ENCODE data around the gene CYP8B1. TPM values are rescaled to one million over a fixed set of nuclear protein-coding genes. Genes with fewer than 3 reads are reported as not detected.
A peak's percentile ranks its signal among the peaks of the same experiment; 100 is the strongest.

CYP8B1 gene
- total and polyA plus RNA-seq, 2 of the 8 experiments (the other 6 are each of a cell fraction or from before 2014, with no cell fraction given): not detected

GRCh38 chr3:42844412-42844713, 31.3 kb downstream of the CYP8B1 start:
- no peak overlapping the region for H2AFZ ChIP-seq (ENCODE audit: low read length)
- no peak overlapping the region for H3K9ac ChIP-seq (replicated peaks in 1 of 4; ENCODE audit: extremely low read depth in 1 of 4, low read depth in 3 of 4, low read length in 3 of 4)
- peak overlapping the region; percentile 10; the same call in 1 of the 2 replicates for H2BK12ac ChIP-seq (ENCODE audit: low read depth, low read length)
- 0 out of 2 replicates have a peak overlapping the region, but pooled peaks have one; percentile 77 for H2BK5ac ChIP-seq (ENCODE audit: low read depth, low read length)
- H3K4me3 ChIP-seq (ENCODE audit: extremely low read depth in 1 of 4, insufficient read depth in 2 of 4, low read depth in 3 of 4, low read length in 4 of 4): no peak overlapping the region
- H3K23ac ChIP-seq (ENCODE audit: insufficient read length): no peak overlapping the region
- ChIA-PET POLR2A (ENCODE audit: partially characterized antibody) (no interaction called here), CTCF (ENCODE audit: partially characterized antibody) (interaction anchor here (0.7 to 2.5 kb wide), 5 partner anchors 9 to 98 kb away, joined by 3 to 15 read pairs (median 3); no protein-coding TSS in a partner anchor)
- H3K23me2 ChIP-seq (ENCODE audit: low read depth, low read length): no peaks in the 10 kb centered on the region
- H3K79me2 ChIP-seq (ENCODE audit: control insufficient read depth in 1 of 2, insufficient read depth in 2 of 2, low read length in 2 of 2): no peaks in the 10 kb centered on the region
- no peaks in the 10 kb centered on the region for H3K9me3 ChIP-seq (ENCODE audit: insufficient read depth in 2 of 2, low read depth in 1 of 2, low read length in 1 of 2)
- H2BK20ac ChIP-seq (ENCODE audit: low read length): no peak overlapping the region
- DNase-seq (ENCODE audit: low read depth in 1 of 2, low spot score in 2 of 2): peak in 1 of 2 experiments; percentile 46
- H4K8ac ChIP-seq (ENCODE audit: extremely low read depth, insufficient read depth, low read length): no peak overlapping the region
- H4K5ac ChIP-seq (ENCODE audit: insufficient read length, low read depth, low read length): no peak overlapping the region
- no peak overlapping the region for H3K56ac ChIP-seq (replicated peaks; ENCODE audit: insufficient read length, low read depth, low read length)
- no peak for FAIRE-seq
- no peak overlapping the region for H3K27ac ChIP-seq (ENCODE audit: low read depth, low read length)
- H3K79me1 ChIP-seq (ENCODE audit: low read depth, low read length): no peaks in the 10 kb centered on the region
- no peaks in the 10 kb centered on the region for H3K36me3 ChIP-seq (ENCODE audit: control insufficient read depth in 2 of 4, insufficient read depth in 4 of 4, low read length in 3 of 4)
- H3K14ac ChIP-seq (ENCODE audit: insufficient read length): peak overlapping the region; percentile 82
- no peaks in the 10 kb centered on the region for H3K27me3 ChIP-seq (replicated peaks in 1 of 4; ENCODE audit: control insufficient read depth in 3 of 4, extremely low read depth in 1 of 4, insufficient read depth in 3 of 4, low read length in 3 of 4)
- no peak overlapping the region for H2AK5ac ChIP-seq (ENCODE audit: low read depth, low read length)
- 82% methylated on average over 1 of the region's 1 CpG; no CpG with 5 or more reads in 1 of the 2 experiments for WGBS, 2 experiments (ENCODE audit: extremely low coverage in 1 of 2, insufficient coverage in 1 of 2, insufficient read length in 1 of 2, insufficient replicate concordance in 2 of 2, low coverage in 1 of 2, low lambda C conversion rate in 2 of 2, missing lambda C conversion rate in 1 of 2)
- H4K20me1 ChIP-seq (replicated peaks in 1 of 2; ENCODE audit: control insufficient read depth in 1 of 2, insufficient read depth in 2 of 2, low read length in 2 of 2): no peaks in the 10 kb centered on the region
- H2BK120ac ChIP-seq (replicated peaks; ENCODE audit: low read depth, low read length): no peak overlapping the region
- no peak for TF ChIP-seq RAD21 (IDR thresholded peaks at IDR 0.05 in 1 of 2, conservative IDR thresholded peaks at IDR 0.05 in 1 of 2; ENCODE audit: low read depth in 2 of 2, low read length in 2 of 2)
- peak; percentile 92 for TF ChIP-seq TEAD4 (IDR thresholded peaks at IDR 0.05; ENCODE audit: low read depth, low read length)
- peak; percentile 58; the same call in 1 of the 2 replicates for TF ChIP-seq MAX (IDR thresholded peaks at IDR 0.05)
- H2BK15ac ChIP-seq (ENCODE audit: low read length): no peak overlapping the region; the same call in 1 of the 2 replicates
- peaks cover 0 to 16% (median 4%) of the 10 kb centered on the region in 4 experiments; a peak in 6 of 7 replicates for H3K4me1 ChIP-seq (replicated peaks in 1 of 4; ENCODE audit: control insufficient read depth in 3 of 4, insufficient read depth in 4 of 4, low read length in 3 of 4)
- H4K91ac ChIP-seq (replicated peaks; ENCODE audit: insufficient read length, low read length): no peak overlapping the region
- no peak overlapping the region for H3K4ac ChIP-seq (replicated peaks; ENCODE audit: insufficient read length, low read depth, low read length)
- H3K18ac ChIP-seq (ENCODE audit: extremely low read depth, low read length): no peak overlapping the region
- no peak overlapping the region; a peak in 1 of 4 replicates for H3K4me2 ChIP-seq (ENCODE audit: insufficient read depth in 1 of 2, low read depth in 2 of 2, low read length in 2 of 2)

Data from H1 (cell line).